ENCODE data around the gene OTX1. TPM values are rescaled to one million over a fixed set of nuclear protein-coding genes. Genes with fewer than 3 reads are reported as not detected.

The OTX1 gene
- total RNA-seq, 1 experiment from 2014 or later = 13.1 TPM

- DNase-seq (ENCODE audit: low read depth, low spot score) (no peak), ATAC-seq (no peak)
- H3K4me3 ChIP-seq (replicated peaks in 1 of 2; ENCODE audit: low read depth in 1 of 2, low read length in 2 of 2) = no peak overlapping the region
- CTCF ChIA-PET = no interaction called here
- no TSS peak for BruUV-seq (replicated peaks)
- no peak overlapping the region for H2AFZ ChIP-seq (ENCODE audit: low read depth, low read length, poor library complexity, severe bottlenecking)
- no peaks in the 10 kb centered on the region for H3K27me3 ChIP-seq (ENCODE audit: insufficient read depth, low read length)
- no peak overlapping the region for H3K27ac ChIP-seq (ENCODE audit: low read depth, low read length)
- H3K4me2 ChIP-seq (ENCODE audit: low read length) = no peak overlapping the region
- H3K9ac ChIP-seq (ENCODE audit: low read length) = no peak overlapping the region
- POLR2A ChIA-PET = no interaction called here
- H3K4me1 ChIP-seq (ENCODE audit: control insufficient read depth in 1 of 2, insufficient read depth in 2 of 2, low read length in 2 of 2) = no peaks in the 10 kb centered on the region
- intact Hi-C loops (cut with micrococcal nuclease) = no loop called here
- no peaks in the 10 kb centered on the region for H3K9me2 ChIP-seq (ENCODE audit: insufficient read depth)
- H3K9me3 ChIP-seq (ENCODE audit: control insufficient read depth in 1 of 2, insufficient read depth in 1 of 2, low read depth in 1 of 2, low read length in 2 of 2) = no peaks in the 10 kb centered on the region
- H3K36me3 ChIP-seq (ENCODE audit: control insufficient read depth in 1 of 2, insufficient read depth in 2 of 2, low read length in 2 of 2) = peaks cover 3 to 15% of the 10 kb centered on the region in 2 experiments; a peak in 2 of 4 replicates
- RAD21 ChIA-PET (ENCODE audit: low non-redundant PET in 1 of 2, low total read pairs in 2 of 2, uncharacterized antibody in 2 of 2, unreplicated experiment in 2 of 2) = no interaction called here
- H4K20me1 ChIP-seq (ENCODE audit: insufficient read depth) = no peaks in the 10 kb centered on the region
- TF ChIP-seq REST (IDR thresholded peaks at IDR 0.05; ENCODE audit: low read depth) (no peak), SRF (IDR thresholded peaks at IDR 0.05; ENCODE audit: low read depth) (no peak), ZBTB33 (IDR thresholded peaks at IDR 0.05; ENCODE audit: extremely low read depth, insufficient replicate concordance, low read length) (no peak), SP1 (IDR thresholded peaks at IDR 0.05; ENCODE audit: low read depth) (no peak), ELF1 (IDR thresholded peaks at IDR 0.05; ENCODE audit: borderline replicate concordance, low read depth) (no peak), YY1 (IDR thresholded peaks at IDR 0.05; ENCODE audit: extremely low read depth, insufficient replicate concordance, low read depth, low read length) (no peak), CBX3 (IDR thresholded peaks at IDR 0.05; ENCODE audit: low read depth) (no peak), FOSL1 (IDR thresholded peaks at IDR 0.05; ENCODE audit: low read depth) (no peak), EZH2phosphoT487 (IDR thresholded peaks at IDR 0.05; ENCODE audit: borderline replicate concordance) (no peak), ZNF274 (IDR thresholded peaks at IDR 0.05; ENCODE audit: low read depth, low read length) (no peak), EGR1 (IDR thresholded peaks at IDR 0.05; ENCODE audit: low read depth) (no peak), ZFX (IDR thresholded peaks at IDR 0.05) (no peak), SIN3A (IDR thresholded peaks at IDR 0.05; ENCODE audit: low read depth) (no peak), TCF7L2 (IDR thresholded peaks at IDR 0.05; ENCODE audit: borderline replicate concordance, extremely low read depth, insufficient read depth, insufficient read length) (no peak), ATF3 (IDR thresholded peaks at IDR 0.05) (no peak)
- TF ChIP-seq, protein P1, sequence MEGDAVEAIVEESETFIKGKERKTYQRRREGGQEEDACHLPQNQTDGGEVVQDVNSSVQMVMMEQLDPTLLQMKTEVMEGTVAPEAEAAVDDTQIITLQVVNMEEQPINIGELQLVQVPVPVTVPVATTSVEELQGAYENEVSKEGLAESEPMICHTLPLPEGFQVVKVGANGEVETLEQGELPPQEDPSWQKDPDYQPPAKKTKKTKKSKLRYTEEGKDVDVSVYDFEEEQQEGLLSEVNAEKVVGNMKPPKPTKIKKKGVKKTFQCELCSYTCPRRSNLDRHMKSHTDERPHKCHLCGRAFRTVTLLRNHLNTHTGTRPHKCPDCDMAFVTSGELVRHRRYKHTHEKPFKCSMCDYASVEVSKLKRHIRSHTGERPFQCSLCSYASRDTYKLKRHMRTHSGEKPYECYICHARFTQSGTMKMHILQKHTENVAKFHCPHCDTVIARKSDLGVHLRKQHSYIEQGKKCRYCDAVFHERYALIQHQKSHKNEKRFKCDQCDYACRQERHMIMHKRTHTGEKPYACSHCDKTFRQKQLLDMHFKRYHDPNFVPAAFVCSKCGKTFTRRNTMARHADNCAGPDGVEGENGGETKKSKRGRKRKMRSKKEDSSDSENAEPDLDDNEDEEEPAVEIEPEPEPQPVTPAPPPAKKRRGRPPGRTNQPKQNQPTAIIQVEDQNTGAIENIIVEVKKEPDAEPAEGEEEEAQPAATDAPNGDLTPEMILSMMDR (IDR thresholded peaks at IDR 0.05 in 2 of 3, conservative IDR thresholded peaks at IDR 0.05 in 1 of 3; ENCODE audit: borderline replicate concordance in 1 of 3, insufficient read depth in 1 of 3, low read depth in 2 of 3, low read length in 2 of 3) = no peak
- no peaks in the 10 kb centered on the region for H3K79me2 ChIP-seq (ENCODE audit: insufficient read depth, low read length)
These were observed 7.7 kb downstream of the OTX1 start for GRCh38 chr2:63058144-63058920.
